Measurements from ENCODE around the gene CAB39.

The CAB39 gene

DNA sequence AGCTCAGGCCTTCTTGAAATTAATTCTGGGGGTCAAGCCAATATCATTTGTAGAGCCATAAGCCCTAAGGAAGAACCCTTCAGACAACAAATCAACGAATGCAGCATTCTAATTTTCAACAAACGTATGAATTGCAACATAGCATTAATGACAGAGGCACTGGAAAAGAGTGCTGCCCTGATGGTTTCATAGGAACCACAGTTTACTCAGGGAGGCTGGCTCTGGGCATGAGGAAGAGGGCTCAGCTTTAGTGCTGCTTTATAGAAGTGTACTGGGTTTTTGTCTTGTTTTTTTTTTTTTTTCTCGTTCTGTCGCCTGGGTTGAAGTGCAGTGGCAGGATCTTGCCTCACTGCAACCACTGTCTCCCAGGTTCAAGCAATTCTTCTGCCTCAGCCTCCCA, 36.1 kb upstream of the CAB39 start:
- DNase-seq = no peak
- no peak for TF ChIP-seq POLR2A (IDR thresholded peaks at IDR 0.05; ENCODE audit: low read length)
- TF ChIP-seq GATA1 (IDR thresholded peaks at IDR 0.05; ENCODE audit: low read depth, low read length) = no peak

DNA sequence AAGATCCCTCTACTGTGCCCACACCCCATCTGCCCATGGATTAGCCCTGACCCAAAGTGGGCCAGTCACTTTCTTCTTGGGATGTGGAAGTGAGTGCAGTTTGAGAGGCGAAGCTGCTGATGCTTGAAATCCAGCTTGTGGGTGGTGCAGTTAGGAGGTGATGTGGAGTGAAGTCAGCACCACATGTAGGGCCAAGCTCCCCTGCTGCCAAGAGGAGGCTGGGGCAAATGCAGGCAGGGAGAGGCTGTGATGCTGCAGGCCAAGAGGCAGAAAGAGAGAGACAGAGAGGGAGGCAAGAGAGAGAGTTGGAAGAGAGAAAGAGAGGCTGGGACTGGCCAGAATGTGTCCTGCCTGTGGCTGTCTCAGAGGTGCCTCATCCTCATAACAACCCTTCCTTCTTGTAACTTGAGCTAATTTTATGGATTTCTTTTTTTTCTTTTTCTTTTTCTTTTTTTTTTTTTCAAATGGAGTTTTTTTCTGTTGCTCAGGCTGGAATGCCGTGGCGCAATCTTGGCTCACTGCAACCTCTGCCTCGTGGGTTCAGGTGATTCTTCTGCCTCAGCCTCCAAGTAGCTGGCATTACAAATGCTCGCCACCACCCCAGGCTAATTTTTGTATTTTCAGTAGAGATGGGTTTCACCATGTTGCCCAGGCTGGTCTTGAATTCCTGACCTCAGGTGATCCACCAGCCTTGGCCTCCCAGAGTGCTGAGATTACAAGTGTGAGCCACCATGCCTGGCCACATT, 35.3 kb upstream of the CAB39 start:
- no peak for DNase-seq
- TF ChIP-seq GATA1 (IDR thresholded peaks at IDR 0.05; ENCODE audit: low read depth, low read length) = no peak
- no peak for TF ChIP-seq POLR2A (IDR thresholded peaks at IDR 0.05; ENCODE audit: low read length)

DNA sequence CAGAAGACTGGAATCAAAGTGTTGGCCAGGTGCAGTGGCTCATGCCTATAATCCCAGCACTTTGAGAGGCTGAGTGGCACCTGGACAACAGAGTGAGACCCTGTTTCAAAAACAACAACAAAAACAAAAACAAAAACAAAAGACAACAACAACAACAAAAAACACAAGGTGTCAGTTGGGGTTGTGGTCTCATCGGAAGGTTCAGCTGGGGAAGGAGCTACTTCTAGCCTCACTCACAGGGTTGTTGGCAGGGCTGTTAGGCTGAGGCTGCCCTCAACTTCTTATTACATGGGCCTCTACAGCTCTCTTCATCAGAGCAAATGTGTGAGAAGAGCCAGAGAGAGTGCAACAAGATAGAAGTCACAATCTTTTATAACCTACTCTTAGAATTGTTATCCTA, 34.6 kb upstream of the CAB39 start:
- DNase-seq = no peak
- TF ChIP-seq GATA1 (IDR thresholded peaks at IDR 0.05; ENCODE audit: low read depth, low read length) (no peak), POLR2A (IDR thresholded peaks at IDR 0.05; ENCODE audit: low read length) (no peak)

DNA sequence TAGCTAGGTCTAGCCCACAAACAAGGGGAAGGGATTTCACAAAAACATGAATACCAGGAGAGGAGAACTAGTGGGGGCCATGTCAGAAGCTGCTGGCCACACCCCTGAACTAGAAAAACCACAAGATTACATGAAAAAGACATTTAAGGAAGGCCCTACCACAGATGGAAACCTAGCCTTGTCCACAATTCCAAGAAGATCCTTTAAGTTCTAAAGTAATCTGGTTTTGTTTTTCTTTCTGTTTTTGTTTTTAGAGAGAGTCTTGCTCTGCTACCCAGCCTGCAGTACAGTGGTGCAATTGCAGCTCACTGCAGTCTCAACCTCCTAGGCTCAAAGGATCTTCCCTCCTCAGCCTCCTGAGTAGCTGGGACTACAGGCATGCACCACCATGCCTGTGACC, 34.2 kb upstream of the CAB39 start:
- DNase-seq = no peak
- TF ChIP-seq GATA1 (IDR thresholded peaks at IDR 0.05; ENCODE audit: low read depth, low read length) = no peak

DNA sequence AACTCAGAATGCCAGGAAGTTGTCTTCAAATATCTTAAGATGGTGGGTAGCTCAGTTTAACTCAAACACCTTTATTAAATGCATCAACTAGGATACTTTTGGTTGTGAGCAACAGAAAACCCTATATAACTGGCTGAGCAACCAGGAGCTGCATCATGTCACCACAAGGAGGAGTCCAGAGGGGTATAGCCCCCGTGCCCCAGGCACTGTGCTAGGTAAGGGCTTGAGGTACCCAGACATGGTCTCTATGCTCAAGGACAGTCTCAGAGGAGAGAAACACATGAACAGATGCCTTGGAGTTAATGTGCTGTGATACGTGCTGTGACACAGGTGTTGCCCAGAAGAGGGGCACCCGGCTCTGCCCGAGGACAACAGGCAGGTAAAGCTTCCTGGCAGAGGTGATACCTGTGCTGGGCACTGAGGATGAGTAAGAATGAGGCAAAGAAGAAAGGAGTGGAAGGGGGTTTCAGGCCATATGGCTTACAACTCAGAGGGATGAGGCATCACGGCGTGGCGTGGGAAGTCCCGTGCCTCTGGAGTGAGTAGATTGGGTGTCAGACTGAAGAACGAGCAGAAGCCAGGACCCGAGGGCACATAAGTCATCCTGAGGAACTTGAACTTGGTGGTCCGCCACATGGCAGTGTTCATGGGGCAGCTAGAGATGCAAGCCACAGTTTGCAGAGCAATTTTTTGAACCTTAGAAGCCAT, 32.0 kb upstream of the CAB39 start:
- TF ChIP-seq POLR2A (IDR thresholded peaks at IDR 0.05; ENCODE audit: low read length) (no peak), GATA1 (IDR thresholded peaks at IDR 0.05; ENCODE audit: low read depth, low read length) (no peak)
- DNase-seq = no peak

DNA sequence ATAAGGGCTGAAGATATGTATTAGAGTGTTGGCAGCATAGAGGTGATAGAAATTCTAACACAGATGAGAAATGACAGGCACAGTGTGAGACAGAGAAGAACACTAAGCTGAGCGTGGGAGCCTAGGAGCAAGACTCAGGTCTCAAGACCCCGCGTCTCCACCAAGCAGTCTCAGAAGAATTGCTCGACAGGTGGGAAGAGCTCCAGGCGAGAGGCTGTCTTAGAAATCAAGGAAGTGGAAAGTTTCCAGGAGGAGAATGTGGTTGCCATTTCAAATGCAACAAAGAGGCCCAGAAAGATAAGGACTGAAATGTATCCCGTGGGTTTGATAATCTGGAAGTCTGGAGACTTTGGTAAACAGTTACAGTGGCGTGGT, 31.5 kb upstream of the CAB39 start:
- TF ChIP-seq POLR2A (IDR thresholded peaks at IDR 0.05; ENCODE audit: low read length) (no peak), GATA1 (IDR thresholded peaks at IDR 0.05; ENCODE audit: low read depth, low read length) (no peak)
- DNase-seq = no peak

DNA sequence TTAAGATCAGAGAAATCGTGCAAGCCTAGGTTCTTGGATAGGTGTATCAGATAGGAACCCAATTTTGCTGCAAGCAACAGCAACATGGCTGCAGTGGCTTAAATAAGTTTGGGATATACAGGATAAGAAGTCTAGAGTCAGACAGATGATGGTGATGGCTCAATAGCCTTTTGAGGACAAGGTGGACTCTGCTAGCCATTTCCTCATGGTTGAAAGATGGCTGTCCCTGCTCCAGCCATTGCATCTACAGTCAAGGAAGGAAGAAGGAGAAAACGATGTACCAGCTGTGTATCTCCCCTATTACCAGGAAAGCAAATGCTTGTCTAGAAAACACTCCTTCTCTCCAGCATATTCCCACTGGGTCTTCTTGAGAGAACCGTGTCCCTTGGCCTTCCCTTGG, 30.1 kb upstream of the CAB39 start:
- TF ChIP-seq POLR2A (IDR thresholded peaks at IDR 0.05; ENCODE audit: low read length) (no peak), GATA1 (IDR thresholded peaks at IDR 0.05; ENCODE audit: low read depth, low read length) (no peak)
- DNase-seq = no peak

DNA sequence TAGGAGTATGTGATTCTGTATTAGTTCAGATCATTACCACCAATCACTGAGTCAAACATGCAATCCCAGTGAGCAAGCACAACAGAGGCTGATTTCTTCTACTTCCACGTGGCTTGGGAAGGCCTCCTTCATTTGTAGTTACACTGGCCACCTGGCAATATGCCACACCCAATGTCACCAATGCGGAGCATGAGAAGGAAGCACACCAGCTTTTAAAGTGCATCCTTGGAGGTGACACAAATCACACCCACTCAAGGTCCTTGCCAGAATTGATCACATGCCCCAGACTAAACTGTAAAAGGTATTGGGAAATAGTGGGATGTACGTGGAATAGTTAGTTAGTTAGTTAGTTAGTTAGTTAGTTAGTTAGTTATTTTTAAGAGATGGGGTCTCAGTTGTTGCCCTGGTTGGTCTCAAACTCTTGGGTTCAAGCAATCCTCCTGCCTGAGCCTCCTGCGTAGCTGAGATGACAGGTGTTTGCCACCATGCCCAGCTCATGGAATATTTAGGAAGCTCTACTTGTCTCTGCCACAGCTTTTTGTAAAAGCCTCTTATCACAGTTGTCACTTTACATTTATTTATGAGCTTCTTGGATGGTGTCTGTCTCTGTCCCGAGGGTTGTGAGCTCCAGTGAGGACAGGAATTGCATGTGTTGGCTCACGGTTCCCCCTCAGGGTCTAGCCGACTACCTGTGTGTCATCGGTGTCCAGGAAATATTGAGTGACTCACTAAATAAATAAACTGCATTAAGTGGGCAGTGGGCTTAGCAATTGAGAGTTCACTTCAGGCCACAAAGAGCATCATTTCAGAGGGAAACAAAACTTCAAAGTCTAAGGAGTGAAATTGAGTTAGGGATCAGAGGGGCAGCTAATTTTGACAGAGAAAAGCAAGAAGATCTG, 28.1 kb upstream of the CAB39 start:
- TF ChIP-seq GATA1 (IDR thresholded peaks at IDR 0.05; ENCODE audit: low read depth, low read length) (no peak), POLR2A (IDR thresholded peaks at IDR 0.05; ENCODE audit: low read length) (no peak)
- DNase-seq = no peak

DNA sequence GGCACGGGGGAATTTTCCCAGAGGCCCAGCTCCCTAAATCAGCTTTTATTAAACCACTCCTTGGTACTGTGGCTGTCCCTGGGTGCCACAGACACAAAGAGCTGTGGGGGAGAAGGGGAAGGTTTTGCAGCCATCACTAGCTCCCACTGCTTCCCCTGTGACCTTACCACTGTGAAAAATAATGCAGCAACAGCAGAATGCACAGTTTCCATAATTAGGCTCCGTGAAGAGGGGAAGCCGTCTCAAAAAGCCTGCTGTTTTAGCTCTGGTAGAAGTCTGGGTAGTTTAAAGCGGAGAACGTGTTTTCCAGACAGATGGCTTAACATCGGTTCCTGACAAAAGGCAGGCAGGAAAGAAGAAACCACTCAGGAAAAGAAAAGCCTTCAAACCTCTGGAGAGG, 27.5 kb upstream of the CAB39 start:
- TF ChIP-seq GATA1 (IDR thresholded peaks at IDR 0.05; ENCODE audit: low read depth, low read length) = no peak
- no peak for TF ChIP-seq POLR2A (IDR thresholded peaks at IDR 0.05; ENCODE audit: low read length)

DNA sequence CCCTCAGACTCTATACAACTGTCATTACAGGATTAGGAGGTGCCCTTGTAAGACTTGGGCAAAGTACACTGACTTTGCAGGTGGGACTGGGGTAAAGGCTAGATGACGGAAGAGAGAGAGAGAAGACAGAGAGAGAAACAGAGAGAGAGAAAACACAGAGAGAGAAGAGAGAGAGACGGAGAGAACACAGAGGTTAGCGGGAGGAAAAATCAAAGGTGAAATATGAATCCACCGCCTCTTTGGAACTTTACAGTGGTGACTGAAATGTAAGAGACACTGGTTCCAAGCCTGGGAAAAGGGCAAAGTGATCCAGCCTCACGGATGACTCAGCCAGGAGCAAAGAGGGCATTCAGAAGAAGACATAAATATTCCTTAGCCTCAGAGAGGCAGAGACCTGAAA, 25.1 kb upstream of the CAB39 start:
- TF ChIP-seq POLR2A (IDR thresholded peaks at IDR 0.05; ENCODE audit: low read length) (no peak), GATA1 (IDR thresholded peaks at IDR 0.05; ENCODE audit: low read depth, low read length) (no peak)
- no peak for DNase-seq

More for the DNA sequence above, 27.5 kb upstream of the CAB39 start:
- DNase-seq = no peak

DNA sequence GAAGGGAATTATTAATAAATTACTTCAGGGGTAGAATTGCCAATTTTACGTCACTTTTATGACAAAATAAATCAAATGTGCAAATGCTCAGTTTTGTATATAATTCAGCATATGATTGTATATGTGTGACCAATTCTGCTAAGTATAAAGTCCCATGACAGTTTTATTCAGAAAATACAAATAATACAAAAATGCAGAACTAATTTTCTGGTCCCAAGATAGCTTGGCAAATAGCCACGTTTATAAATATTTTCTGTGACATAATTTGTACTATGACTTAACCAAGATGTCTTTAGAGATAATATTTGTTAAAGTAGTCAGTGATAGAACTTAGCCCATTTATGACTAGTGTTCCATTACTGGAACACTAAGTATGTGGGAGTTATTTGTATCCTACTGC, 24.2 kb upstream of the CAB39 start:
- DNase-seq = no peak
- no peak for TF ChIP-seq GATA1 (IDR thresholded peaks at IDR 0.05; ENCODE audit: low read depth, low read length)
- TF ChIP-seq POLR2A (IDR thresholded peaks at IDR 0.05; ENCODE audit: low read length) = no peak

DNA sequence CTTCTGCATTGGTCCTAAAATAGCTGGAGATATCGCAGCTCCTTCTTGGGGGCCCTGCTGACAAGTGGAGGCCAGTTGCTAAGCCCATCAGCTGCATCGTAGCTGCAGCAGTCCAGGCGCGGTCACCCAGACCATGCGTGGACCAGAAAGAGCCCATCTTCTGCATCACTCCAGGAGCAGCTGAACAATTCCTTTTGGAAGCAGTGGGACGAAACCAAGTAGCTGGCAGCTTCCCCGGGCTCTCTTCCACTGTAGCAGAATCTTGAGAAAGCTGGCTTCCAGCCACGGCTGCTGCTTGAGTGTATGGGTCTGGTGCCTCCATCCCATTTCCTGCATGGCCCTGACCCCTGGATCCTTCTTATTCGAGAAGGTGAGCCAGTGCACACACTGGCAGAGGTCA, 22.2 kb upstream of the CAB39 start:
- no peak for DNase-seq
- TF ChIP-seq GATA1 (IDR thresholded peaks at IDR 0.05; ENCODE audit: low read depth, low read length) (no peak), POLR2A (IDR thresholded peaks at IDR 0.05; ENCODE audit: low read length) (no peak)

DNA sequence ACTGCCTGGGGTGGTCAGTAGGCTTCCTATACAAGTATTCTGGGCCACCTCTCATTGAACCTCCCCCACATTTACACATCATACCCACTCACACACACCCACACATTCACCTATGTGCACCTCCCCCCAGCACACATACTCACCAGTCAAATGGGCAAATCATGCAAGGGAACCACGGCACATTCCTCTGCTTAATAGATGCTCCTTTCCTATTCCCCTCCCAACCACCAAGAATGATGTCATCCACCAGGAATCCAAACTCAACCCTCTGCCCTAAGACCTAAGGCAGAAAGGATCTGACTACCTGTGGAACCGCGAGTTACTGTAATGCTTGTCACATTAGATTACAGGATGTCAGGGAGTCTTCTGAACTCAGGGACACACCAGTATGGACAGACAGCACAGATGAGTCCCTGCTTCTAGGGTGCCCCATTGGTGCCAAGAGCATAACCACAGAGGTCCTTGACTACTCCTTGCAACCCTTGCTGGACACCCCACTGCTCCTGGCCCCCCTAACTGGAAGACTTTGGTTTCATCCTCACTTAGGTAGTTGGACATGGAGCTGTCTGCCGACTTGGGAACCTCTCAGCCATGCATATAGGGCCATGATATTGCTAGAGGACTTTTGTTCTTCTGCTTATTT, 21.5 kb upstream of the CAB39 start:
- no peak for DNase-seq
- TF ChIP-seq GATA1 (IDR thresholded peaks at IDR 0.05; ENCODE audit: low read depth, low read length) (no peak), POLR2A (IDR thresholded peaks at IDR 0.05; ENCODE audit: low read length) (no peak)

DNA sequence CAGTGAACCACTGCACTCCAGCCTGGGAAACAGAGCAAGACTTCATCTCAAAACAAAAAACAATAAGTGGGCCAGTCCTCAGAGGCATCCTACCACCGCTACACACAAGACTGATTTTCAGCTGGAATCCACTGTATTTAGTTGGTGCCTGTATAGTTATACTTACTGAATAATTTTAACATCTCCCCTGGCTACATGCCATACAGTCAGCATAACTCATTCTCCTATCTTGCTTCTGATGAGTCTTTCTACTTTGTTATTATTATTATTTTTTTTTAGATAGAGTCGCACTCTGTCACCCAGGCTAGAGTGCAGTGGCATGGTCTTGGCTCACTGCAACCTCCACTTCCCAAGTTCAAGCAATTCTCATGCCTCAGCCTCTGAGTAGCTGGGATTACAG, 19.9 kb upstream of the CAB39 start:
- DNase-seq = no peak
- TF ChIP-seq GATA1 (IDR thresholded peaks at IDR 0.05; ENCODE audit: low read depth, low read length) = no peak
- TF ChIP-seq POLR2A (IDR thresholded peaks at IDR 0.05; ENCODE audit: low read length) = no peak
